ENCODE measurements around the gene ATP2A1. TPM values are rescaled to one million over a fixed set of nuclear protein-coding genes. Genes with fewer than 3 reads are reported as not detected.

Gene ATP2A1
- total RNA-seq, 1 experiment from 2014 or later, result 10.3 TPM

GRCh38 chr16:28935346-28935745, 57.1 kb downstream of the ATP2A1 start:
- no peaks in the 10 kb centered on the region for H4K20me1 ChIP-seq (ENCODE audit: insufficient read depth)
- intact Hi-C loops (cut with micrococcal nuclease), result no loop called here
- DNase-seq (ENCODE audit: low read depth, low spot score) (no peak), ATAC-seq (no peak)
- H3K4me1 ChIP-seq (ENCODE audit: control insufficient read depth in 1 of 2, insufficient read depth in 2 of 2, low read length in 2 of 2), result peaks cover 4 to 19% of the 10 kb centered on the region in 2 experiments; a peak in 3 of 4 replicates
- no peaks in the 10 kb centered on the region for H3K79me2 ChIP-seq (ENCODE audit: insufficient read depth, low read length)
- no peaks in the 10 kb centered on the region for H3K27me3 ChIP-seq (ENCODE audit: insufficient read depth, low read length)
- H3K9me3 ChIP-seq (ENCODE audit: control insufficient read depth in 1 of 2, insufficient read depth in 1 of 2, low read depth in 1 of 2, low read length in 2 of 2), result no peaks in the 10 kb centered on the region
- BruUV-seq (replicated peaks), result no TSS peak
- H3K4me3 ChIP-seq (replicated peaks in 1 of 2; ENCODE audit: low read depth in 1 of 2, low read length in 2 of 2), result no peak overlapping the region
- POLR2A ChIA-PET, result no interaction called here
- H2AFZ ChIP-seq (ENCODE audit: low read depth, low read length, poor library complexity, severe bottlenecking), result no peak overlapping the region
- H3K4me2 ChIP-seq (ENCODE audit: low read length), result peak overlapping the region; percentile 66; the same call in 1 of the 2 replicates
- RAD21 ChIA-PET (ENCODE audit: low non-redundant PET in 1 of 2, low total read pairs in 2 of 2, uncharacterized antibody in 2 of 2, unreplicated experiment in 2 of 2), result no interaction called here
- H3K36me3 ChIP-seq (ENCODE audit: control insufficient read depth in 1 of 2, insufficient read depth in 2 of 2, low read length in 2 of 2), result no peaks in the 10 kb centered on the region
- no peak overlapping the region for H3K27ac ChIP-seq (ENCODE audit: low read depth, low read length)
- TF ChIP-seq CEBPB (IDR thresholded peaks at IDR 0.05; ENCODE audit: low read depth) (no peak), ZBTB33 (IDR thresholded peaks at IDR 0.05; ENCODE audit: extremely low read depth, insufficient replicate concordance, low read length) (no peak), SIN3A (IDR thresholded peaks at IDR 0.05; ENCODE audit: low read depth) (no peak), MAX (IDR thresholded peaks at IDR 0.05) (no peak), SRF (IDR thresholded peaks at IDR 0.05; ENCODE audit: low read depth) (no peak), CBX3 (IDR thresholded peaks at IDR 0.05; ENCODE audit: low read depth) (no peak), RAD21 (IDR thresholded peaks at IDR 0.05; ENCODE audit: low read depth) (no peak), EGR1 (IDR thresholded peaks at IDR 0.05; ENCODE audit: low read depth) (no peak), POLR2AphosphoS5 (IDR thresholded peaks at IDR 0.05; ENCODE audit: low read depth, low read length) (no peak), SP1 (IDR thresholded peaks at IDR 0.05; ENCODE audit: low read depth) (no peak), REST (IDR thresholded peaks at IDR 0.05; ENCODE audit: low read depth) (no peak), EZH2phosphoT487 (IDR thresholded peaks at IDR 0.05; ENCODE audit: borderline replicate concordance) (no peak), TCF7L2 (IDR thresholded peaks at IDR 0.05; ENCODE audit: borderline replicate concordance, extremely low read depth, insufficient read depth, insufficient read length) (no peak), JUND (IDR thresholded peaks at IDR 0.05) (no peak), ZFX (IDR thresholded peaks at IDR 0.05) (no peak), ATF3 (IDR thresholded peaks at IDR 0.05) (no peak)
- CTCF ChIA-PET, result no interaction called here
- no peaks in the 10 kb centered on the region for H3K9me2 ChIP-seq (ENCODE audit: insufficient read depth)
- no peak overlapping the region for H3K9ac ChIP-seq (ENCODE audit: low read length)

Measured in HCT116 (cell line).